NCI-H526 (cell line): Measurements from ENCODE around the gene RPRD1A.
"Not testable (repeated sequence)": the region's sequence is repeated elsewhere in the genome, so short reads cannot be mapped to it uniquely, and the experiment has no call there.

Experiments
- DNase-seq, 2 experiments: peaks; one replicate each; lab custom pipeline; 2025; lab: John Stamatoyannopoulos, UW

The RPRD1A gene

DNA sequence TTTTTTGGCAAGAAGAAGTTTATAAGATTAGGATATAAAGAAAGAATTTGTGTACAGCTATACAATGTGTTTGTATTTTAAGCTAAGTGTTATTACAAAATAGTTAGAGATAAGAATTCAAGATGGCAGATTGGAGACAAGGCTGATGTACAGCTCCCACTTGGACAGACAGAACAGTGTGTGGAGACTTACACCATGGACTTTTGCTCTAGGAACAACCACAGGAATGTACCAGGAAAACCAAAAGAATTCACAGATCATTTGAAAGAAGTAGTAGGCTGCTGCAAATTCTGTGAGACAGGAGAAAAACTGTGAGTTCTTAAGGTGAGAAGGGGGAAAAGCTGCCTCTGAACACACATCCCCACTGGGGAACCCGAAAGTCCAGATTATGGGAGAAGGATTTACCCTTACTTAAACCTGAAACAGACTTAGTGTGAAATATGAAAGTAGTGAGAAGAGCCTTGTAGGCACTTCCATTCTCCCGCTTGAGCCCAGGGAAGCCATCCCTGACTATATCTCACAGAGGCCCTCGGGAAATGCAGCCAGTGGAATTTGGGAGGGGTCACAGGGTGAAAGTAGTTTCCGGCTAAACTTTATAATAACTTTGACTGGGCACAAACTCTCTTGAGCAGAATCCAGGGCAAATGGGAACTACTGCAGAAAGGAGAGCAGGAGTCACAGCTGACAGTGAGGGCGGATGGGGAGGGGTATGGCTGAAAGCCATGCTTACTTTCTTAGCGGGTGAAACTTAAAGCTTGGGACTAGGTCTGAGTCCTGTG lies 11.6 kb upstream of the RPRD1A start:
- no peak for DNase-seq

DNA sequence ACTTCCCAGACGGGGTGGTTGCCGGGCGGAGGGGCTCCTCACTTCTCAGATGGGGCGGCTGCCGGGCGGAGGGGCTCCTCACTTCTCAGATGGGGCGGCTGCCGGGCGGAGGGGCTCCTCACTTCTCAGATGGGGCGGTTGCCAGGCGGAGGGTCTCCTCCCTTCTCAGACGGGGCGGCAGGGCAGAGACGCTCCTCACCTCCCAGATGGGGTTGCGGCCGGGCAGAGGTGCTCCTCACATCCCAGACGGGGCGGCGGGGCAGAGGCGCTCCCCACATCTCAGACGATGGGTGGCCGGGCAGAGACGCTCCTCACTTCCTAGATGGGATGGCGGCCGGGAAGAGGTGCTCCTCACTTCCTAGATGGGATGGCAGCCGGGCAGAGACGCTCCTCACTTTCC lies 10.4 kb upstream of the RPRD1A start:
- not testable (repeated sequence) for DNase-seq

DNA sequence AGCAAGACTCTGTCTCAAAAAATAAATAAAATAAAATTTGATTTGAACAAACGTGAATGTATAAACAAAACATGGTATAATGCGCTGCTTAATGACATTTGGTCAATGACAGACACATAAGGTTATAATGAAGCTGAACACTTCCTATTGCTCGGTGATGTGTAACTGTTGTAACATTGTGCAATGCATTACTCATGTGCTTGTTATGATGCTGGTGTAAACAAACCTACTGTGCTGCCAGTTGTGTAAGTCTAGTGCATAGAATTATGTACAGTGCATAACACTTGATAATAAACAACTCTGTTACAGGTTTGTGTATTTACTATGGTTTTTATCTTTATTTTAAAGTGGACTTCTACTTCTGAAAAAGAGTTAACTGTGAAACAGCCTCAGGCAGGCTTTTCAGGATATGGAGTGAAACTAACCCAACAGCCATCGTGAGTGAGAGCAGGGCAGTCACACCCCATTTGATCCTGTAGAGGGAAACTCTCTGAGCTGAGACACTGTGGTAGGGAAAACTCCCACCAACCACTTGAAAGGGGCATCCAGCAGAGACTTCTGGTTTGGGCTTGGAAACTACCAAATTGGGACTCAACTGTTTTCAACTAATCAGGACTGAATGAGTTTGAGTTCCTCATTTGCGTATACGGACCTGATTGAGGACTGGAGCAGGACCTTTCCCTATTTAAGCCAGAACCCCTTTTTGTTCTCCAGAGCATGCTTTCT lies 8.7 kb upstream of the RPRD1A start:
- DNase-seq = no peak

DNA sequence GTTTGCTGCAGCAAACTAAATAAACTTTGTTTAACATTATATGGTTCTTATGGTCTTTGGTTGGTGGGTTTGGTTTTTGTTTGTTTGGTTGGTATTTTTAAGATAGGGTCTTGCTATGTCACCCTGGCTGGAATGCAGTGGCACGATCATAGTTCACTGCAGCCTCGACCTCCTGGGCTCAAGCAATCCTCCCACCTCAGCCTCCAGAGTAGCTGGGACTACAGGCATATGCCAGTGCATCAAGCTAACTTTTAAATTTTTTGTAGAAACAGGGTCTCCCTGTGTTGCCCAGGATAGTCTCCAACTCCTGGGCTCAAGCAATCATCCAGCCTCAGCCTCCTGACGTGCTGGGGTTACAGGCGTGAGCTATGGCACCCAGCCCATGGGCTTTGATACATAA lies 7.1 kb upstream of the RPRD1A start:
- DNase-seq = no peak

DNA sequence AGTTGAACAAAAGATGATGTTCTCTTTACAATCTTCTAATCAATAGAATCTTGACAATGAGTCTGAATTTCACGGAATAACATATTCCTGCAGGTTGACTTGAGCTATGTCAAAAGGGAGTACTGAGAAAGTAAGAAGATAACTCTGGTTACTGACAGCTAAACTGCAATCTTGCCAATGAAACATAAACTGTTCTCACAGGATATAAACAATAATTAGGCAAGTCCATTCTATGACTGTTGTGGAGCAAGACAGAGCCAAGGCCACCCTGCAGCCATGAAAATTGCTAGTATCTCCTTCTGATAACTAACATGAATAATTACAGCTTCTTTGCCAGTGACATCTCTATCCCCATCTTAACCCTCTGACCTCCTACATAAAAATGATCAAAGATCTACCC lies 6.3 kb upstream of the RPRD1A start:
- DNase-seq = no peak

DNA sequence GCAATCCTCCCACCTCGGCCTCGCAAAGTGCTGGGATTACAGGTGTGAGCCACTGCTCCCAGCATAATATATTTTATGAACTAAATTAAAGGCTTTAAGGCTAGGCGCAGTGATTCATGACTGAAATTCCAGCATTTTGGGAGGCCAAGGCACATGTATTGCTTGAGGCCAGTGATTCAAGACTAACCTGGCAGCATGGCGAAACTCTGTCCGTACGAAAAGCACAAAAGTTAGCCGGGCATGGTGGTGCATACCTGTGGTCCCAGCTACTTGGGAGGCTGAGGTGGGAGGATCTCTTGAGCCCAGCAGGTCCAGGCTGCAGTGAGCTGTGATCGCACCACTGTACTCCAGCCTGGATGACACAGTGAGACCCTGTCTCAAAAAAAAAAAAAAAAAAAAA lies 5.0 kb upstream of the RPRD1A start:
- DNase-seq = not testable (repeated sequence)

DNA sequence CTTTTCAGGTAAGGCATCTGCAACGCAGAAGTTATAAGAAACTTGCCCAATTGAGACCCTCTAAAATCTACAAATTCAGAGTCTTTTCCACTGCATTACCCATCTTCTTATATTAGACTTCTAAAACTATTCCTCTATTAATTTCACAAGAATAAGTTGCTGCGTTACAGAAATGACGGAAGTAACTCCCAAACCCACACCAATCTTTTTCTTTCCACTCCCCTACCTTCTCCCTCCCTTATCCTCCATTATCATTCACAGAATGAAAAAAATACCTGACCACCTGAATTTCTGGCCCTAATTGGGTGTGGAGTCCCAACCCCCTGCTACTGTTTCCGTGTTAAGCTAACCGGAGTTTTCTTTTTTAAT lies 689 bp downstream of the RPRD1A start:
- DNase-seq = peak in 1 of 2 experiments; percentile 16

DNA sequence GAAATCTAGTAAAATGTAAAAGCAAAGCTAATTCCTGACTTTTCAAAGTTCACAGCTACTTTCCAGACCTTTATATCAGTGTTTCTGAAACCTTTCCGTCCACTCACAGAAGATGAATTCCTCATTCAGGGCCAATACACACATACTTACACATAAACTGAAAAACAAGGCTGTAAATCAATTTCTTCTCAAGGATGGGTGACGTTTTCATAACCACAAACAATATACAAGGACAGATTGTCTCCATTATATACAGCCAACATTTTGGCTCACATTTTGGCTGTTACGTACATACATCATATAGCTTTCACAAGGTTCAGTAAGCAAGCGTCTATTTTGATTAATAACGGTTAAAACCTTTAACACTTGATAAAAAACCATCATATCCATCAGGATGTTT lies 1.4 kb downstream of the RPRD1A start:
- DNase-seq = no peak

DNA sequence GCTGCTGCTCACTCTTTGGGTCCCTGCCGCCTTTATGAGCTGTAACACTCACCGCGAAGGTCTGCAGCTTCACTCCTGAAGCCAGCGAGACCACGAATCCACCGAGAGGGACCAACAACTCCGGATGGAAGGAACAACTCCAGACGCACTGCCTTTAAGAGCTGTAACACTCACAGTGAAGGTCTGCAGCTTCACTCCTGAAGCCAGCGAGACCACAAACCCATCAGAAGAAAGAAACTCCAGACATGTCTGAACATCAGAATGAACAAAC lies 2.6 kb downstream of the RPRD1A start:
- not testable (repeated sequence) for DNase-seq

DNA sequence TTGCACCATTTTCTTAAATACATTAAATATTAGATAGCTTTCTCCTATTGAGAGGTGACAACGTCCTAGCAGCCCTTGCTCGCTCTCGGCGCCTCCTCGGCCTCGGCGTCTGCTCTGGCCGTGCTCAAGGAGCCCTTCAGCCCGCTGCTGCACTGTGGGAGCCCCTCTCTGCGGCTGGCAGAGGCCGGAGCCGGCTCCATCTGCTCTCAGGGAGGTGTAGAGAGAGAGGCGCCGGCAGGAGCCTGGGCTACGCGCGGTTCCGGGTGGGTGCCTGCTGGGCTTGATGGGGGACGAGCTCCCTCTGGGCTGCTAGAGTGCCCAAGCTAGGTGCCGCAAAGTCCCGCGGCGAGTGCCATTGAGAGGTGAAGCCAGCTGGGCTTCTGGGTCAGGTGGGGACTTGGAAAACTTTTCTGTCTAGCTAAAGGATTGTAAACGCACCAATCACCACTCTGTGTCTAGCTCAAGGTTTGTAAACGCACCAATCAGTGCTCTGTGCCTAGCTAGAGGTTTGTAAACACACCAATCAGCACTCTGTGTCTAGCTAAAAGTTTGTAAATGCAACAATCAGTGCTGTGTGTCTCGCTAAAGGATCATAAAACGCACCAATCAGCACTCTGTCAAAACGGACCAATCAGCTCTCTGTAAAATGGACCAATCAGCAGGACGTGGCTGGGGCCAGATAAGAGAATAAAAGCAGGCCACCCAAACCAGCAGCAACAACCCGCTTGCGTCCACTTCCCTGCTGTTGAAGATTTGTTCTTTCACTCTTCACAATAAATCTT lies 3.1 kb downstream of the RPRD1A start:
- DNase-seq = no peak

DNA sequence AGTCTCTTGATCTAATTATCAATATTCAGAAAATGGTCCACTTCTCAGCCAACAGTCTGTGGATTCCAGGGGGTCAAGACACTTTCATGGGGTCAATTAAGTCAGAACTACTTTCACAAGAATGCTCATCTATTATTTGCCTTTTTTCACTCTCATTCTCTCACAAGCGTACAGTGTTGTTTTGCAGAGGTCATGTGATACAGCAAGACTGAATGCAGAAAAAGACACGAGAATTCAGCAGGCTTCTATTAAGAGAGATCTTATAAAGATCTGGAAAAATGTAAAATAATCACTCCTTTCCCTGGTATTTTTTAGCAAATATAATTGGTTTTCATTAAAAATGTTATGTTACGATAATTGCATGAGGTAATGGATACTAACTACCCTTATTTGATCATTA lies 8.7 kb downstream of the RPRD1A start:
- no peak for DNase-seq

DNA sequence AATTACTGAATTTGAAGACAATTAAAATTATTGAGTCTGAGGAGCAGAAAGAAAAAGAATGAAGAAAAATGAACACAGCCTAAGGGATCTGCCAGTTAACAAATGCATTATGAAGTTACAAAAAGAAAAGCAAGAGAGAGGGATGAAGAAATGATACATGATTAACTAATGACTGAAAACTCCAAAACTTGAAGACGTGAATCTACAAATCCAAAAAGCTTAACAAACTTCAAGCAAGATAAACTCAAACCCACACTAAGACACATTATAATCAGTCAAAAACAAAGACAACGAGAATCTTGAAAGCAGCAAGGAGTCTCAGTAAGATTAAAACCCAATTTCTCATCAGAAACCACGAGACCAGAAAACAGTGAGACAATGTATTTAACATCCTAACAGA lies 15.6 kb downstream of the RPRD1A start:
- DNase-seq = no peak

DNA sequence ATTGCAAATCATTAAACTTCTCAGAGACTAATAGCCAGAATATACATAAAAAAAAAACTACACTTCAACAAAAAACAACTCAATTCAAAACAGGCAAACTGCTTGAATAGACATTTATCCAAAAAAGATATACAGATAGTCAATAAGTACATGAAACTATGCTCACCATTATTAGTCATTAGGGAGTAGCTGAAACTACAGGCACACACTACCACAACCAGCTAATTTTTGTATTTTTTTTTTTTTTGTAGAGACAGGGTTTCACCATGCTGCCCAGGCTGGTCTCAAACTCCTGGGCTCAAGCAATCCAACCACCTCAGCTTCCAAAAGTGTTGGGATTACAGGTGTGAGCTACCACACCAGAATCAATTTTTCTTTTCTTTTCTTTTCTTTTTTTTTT lies 16.9 kb downstream of the RPRD1A start:
- no peak for DNase-seq

DNA sequence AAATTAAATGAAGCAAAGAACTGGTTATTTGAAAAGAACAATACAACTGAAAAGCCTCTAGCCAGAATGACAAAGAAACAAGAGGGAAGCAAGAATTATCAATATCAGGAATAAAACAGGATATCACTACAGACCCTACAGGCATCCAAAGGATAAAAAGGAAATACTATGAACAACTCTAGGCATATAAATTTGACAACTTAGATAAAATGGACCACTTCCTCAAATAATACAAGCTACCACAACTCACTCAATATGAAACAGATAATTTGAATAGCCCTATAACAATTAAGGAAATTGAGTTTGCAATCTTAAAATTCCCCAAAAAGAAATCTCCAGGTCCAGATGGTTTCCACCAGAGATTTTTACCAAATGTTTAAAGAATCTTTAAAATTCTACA lies 19.8 kb downstream of the RPRD1A start:
- DNase-seq = no peak

DNA sequence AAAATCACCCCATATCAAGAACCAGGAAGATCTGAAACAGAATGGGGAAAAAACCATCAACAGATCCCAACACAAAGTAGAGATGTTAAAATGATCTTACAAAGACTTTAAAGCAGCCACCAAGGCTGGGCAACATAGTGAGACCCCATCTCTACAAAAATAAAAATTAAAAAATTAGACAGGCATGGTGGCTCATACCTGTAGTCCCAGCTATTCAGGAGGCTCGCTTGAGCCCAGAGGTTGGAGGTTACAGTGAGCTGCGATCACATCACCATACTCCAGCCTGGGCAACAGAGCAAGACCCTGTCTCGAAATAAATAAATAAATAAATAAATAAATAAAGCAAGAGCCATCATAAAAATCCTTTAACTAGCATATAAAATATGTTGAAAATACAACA lies 20.5 kb downstream of the RPRD1A start:
- DNase-seq = no peak

DNA sequence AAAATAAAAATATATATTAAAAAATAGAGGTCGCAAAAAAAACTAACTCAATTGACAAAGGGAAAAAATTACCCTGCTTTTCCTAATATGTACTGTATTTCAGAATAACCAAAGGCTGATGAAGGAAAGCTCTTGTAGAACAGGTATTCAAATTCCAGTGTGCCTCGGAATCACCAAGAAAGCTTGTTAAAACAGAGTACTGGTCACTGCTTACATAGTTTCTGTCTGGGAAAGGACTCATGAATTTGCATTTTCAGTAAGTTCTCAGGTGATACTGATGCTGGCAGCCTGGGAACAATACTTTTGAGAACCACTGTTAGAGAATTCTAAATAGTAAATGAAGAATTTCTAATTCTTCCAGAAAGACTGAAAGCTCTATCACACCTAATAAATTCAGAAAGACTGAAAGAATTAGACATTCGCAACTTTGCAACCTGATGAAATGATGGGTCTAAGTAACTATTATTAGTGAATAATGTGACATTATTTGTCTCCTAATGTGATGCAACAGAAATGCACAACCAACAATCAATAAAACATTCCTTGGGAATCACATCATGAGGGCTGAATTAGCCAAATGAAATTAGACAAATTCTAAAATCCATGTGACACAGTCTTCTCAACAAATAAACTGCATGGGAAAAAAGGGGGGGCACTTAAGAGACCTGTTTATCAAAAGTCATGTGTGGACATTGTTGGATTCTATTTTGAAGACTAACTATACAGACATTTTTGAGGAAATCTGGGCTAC lies 21.9 kb downstream of the RPRD1A start:
- DNase-seq = peak; percentile 10 to 27

DNA sequence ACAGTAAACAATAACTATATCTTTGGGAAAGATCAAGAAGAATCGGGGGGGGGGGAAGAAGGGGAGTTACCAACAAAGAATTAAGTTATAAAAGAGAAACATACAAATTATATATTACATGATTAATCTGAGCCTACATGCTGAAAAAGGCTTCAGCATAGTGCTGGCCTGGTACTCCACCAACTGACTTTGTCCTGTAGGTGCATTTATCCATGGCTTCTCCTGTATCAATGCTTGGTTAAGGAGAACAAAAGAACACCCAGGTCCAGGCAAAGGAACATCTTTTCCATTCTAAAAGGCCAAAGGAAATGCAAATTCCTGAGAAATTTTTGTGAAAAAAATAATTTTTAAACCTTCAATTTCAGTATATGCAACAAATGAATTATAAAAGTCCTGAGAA lies 24.2 kb downstream of the RPRD1A start:
- DNase-seq = no peak

DNA sequence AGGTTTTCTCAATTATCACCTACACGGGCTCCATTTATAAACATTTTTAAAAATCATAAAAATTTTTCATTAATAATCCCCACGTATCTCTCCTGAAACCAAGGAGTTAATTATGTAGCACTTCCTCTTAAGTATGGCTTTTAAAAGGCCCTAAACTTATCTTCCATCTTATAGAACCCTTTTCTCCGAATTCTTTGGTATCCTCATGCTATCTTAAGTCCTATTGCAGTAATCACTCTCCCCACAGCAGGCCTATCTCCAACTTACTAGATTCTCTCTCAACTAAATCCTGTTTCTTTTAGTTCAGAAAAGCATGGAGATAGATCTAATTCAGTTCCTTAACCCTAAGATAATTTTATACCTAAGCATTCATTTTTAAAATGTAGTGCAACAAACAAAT lies 26.2 kb downstream of the RPRD1A start:
- DNase-seq = no peak

DNA sequence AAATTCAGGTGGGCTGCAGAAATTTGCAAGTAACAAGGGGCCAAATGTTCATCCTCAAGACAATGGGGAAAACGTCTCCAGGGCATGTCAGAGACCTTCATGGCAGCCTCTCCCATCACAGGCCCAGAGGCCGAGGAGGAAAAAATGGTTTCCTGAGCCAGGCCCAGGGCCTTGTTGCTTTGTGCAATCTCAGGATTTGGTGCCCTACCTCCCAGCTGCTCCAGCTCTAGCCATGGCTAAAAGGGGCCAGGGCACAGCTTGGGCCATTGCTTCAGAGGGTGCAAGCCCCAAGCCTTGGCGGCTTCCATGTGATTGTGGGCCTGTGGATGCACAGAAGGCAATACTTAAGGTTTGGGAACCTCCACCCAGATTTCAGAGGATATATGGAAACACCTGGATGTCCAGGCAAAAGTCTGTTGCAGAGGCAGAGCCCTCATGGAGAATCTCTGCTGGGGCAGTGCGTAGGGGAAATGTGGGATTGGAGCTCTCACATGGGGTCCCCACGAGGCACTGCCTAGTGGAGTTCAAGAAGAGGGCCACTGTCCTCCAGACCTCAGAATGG lies 29.2 kb downstream of the RPRD1A start:
- DNase-seq = no peak

DNA sequence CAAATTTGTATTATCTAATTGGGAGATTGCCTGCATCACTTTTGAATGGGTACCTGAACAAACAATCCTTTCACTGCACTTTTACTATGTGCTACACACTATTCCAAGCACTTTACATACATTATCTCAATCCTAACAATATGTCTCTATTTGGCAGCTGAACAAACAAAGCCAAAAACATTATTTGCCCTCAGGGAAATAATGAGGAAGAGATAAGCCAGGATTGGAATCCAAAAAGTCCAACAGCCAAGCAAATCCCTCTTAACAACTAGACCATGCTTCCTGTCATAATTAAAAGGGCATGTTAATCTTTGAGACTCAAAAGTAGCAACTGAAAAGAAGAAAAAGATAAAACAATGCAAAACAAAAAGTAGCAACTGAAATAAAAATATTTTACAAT lies 32.1 kb downstream of the RPRD1A start:
- DNase-seq = peak; percentile 57 to 61

DNA sequence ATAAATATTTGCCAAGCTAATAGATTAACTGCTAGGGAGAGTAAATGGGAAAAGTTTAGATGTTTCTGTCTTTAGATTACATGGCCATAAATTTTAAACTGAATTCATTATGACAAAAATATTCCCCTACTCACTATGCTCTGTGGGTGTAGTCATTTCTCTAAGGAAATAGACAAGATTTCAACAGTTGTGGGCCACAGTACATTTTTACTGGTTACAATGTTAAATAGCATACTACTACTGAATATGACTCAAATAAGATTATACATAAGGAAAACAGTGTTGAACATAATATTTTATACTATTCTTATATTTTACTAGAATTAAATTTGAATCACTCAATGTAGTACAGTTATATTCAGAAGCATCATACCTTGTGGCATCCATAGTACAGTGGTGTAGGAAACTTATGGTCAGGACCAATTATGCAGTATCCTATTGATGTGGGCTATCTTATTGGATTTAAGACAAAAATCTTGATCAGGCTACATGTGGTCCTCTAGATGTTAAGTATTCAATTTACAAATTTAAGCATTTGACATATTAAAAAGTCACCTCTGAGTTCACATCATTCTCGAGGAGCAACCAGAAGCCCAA lies 33.0 kb downstream of the RPRD1A start:
- no peak for DNase-seq

DNA sequence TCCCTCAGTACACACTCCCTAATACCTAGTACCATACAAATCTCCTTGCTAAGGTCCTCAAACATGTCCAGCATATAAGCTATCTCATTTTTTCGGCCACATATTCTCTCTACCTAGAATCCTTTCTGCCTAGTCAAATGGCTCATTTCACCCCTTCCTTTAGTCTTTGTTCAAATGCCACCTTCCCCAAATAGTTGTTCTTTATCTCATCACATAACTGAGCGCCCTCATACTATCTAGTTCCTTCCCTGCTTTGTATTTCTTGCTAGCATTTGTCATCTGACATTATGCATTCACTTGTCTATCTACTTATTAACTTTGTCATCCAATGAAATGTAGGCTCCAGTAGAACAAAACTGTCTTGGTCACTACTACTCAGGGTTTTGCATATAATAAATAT lies 35.5 kb downstream of the RPRD1A start:
- DNase-seq = no peak
